Vagina (tissue), 2 donors: Measurements from ENCODE around the gene RAP1GDS1.

Experiments used
- CTCF ChIP-seq, 3 experiments: fragments of 450-650 bp in 2 of 3; fragments of 200-600 bp in 1 of 3; sonication (generic) in 1 of 3; IDR thresholded peaks; one replicate each; pipeline ENCODE4 v1.5.1; 2017 to 2019; ENCODE audit warnings: antibody characterized with exemption in 3 of 3, mild to moderate bottlenecking in 2 of 3, moderate library complexity in 2 of 3
- POLR2A ChIP-seq, 2 donors: fragments of 450-650 bp; IDR thresholded peaks; one replicate each; pipeline ENCODE4 v1.6.1; 2017; ENCODE audit warnings: antibody characterized with exemption in 2 of 2, mild to moderate bottlenecking in 2 of 2, moderate library complexity in 2 of 2

GRCh38 chr4:98381306-98381705 is 120.1 kb downstream of the RAP1GDS1 start:
- TF ChIP-seq CTCF (IDR thresholded peaks at IDR 0.05) (no peak), POLR2A (IDR thresholded peaks at IDR 0.05) (no peak)
